GM23338 (cell line): ENCODE measurements around the gene PIRT. TPM values are rescaled to one million over a fixed set of nuclear protein-coding genes. Genes with fewer than 3 reads are reported as not detected.

Source experiments
- ATAC-seq: fragments of 200-7000 bp; cut with Tn5 transposase; 3 replicates; pipeline ENCODE4 v1.9.1; 2020
- DNase-seq: peaks from one replicate; pipeline ENCODE4 v3.0.0-alpha.2; 2015; ENCODE audit warnings: low spot score
- H2AFZ ChIP-seq: fragments of 200-600 bp; sonication (generic); 2 replicates; pipeline ENCODE4 v1.8.0; 2016; ENCODE audit warnings: antibody characterized with exemption, mild to moderate bottlenecking, moderate library complexity
- H3F3A ChIP-seq: fragments of 200-600 bp; sonication (generic); replicated peaks from 2 replicates; pipeline ENCODE4 v1.8.0; 2017; ENCODE audit warnings: antibody characterized with exemption, mixed run types, low read depth
- H3K27ac ChIP-seq: fragments of 200-600 bp; sonication (generic); 2 replicates; pipeline ENCODE4 v1.6.1; 2016; ENCODE audit warnings: low read depth
- H3K27me3 ChIP-seq: fragments of 200-600 bp; sonication (generic); 2 replicates; pipeline ENCODE4 v1.8.0; 2016; ENCODE audit warnings: mild to moderate bottlenecking, mixed run types, moderate library complexity; ENCODE audit not compliant: insufficient read depth
- H3K36me3 ChIP-seq: fragments of 200-600 bp; sonication (generic); 2 replicates; pipeline ENCODE4 v1.8.0; 2016; ENCODE audit warnings: mild to moderate bottlenecking; ENCODE audit not compliant: insufficient read depth
- H3K4me1 ChIP-seq: fragments of 200-600 bp; sonication (generic); 2 replicates; pipeline ENCODE4 v1.8.0; 2016; ENCODE audit warnings: mild to moderate bottlenecking, moderate library complexity; ENCODE audit not compliant: insufficient read depth
- H3K4me2 ChIP-seq: fragments of 200-600 bp; sonication (generic); 2 replicates; pipeline ENCODE4 v1.7.1; 2017; ENCODE audit warnings: mixed run types
- H3K4me3 ChIP-seq: fragments of 200-600 bp; sonication (generic); 2 replicates; pipeline ENCODE4 v1.6.1; 2016; ENCODE audit warnings: mixed run types
- H3K79me2 ChIP-seq: fragments of 200-600 bp; sonication (generic); replicated peaks from 2 replicates; pipeline ENCODE4 v1.8.0; 2017; ENCODE audit warnings: mild to moderate bottlenecking; ENCODE audit not compliant: insufficient read depth
- H3K9me2 ChIP-seq: fragments of 200-600 bp; sonication (generic); 2 replicates; pipeline ENCODE4 v1.8.0; 2017; ENCODE audit not compliant: insufficient read depth
- H4K20me1 ChIP-seq: fragments of 200-600 bp; sonication (generic); replicated peaks from 2 replicates; pipeline ENCODE4 v1.8.0; 2017; ENCODE audit warnings: mild to moderate bottlenecking; ENCODE audit not compliant: insufficient read depth
- H3K27ac Mint-ChIP-seq: 2 replicates; pipeline ENCODE4 v1.8.0; 2020; ENCODE audit warnings: inconsistent platforms, mild to moderate bottlenecking, moderate library complexity, mixed read lengths
- H3K27me3 Mint-ChIP-seq: 3 replicates; pipeline ENCODE4 v1.8.0; 2022; ENCODE audit warnings: low read depth, mild to moderate bottlenecking, moderate library complexity, mixed read lengths, inconsistent platforms; ENCODE audit not compliant: insufficient read depth, poor library complexity
- H3K36me3 Mint-ChIP-seq: 3 replicates; pipeline ENCODE4 v1.8.0; 2021; ENCODE audit warnings: low read depth, mild to moderate bottlenecking, inconsistent platforms, moderate library complexity, mixed read lengths
- H3K4me1 Mint-ChIP-seq: 3 replicates; pipeline ENCODE4 v1.8.0; 2020; ENCODE audit warnings: mild to moderate bottlenecking, inconsistent platforms, mixed read lengths
- H3K4me3 Mint-ChIP-seq: 3 replicates; pipeline ENCODE4 v1.8.0; 2021; ENCODE audit warnings: moderate library complexity, mild to moderate bottlenecking, inconsistent platforms, mixed read lengths
- H3K9me3 Mint-ChIP-seq: 3 replicates; pipeline ENCODE4 v1.8.0; 2020; ENCODE audit warnings: moderate library complexity, mild to moderate bottlenecking, inconsistent platforms, mixed read lengths
- CREB1 ChIP-seq: fragments of 250-450 bp; sonication (Bioruptor Pico); IDR thresholded peaks from 2 replicates; pipeline ENCODE4 v1.5.0; 2020; ENCODE audit warnings: low read depth, mild to moderate bottlenecking, moderate library complexity
- JUNB ChIP-seq: IDR thresholded peaks from one replicate; pipeline ENCODE4 v1.6.1; 2016; ENCODE audit warnings: antibody characterized with exemption; ENCODE audit not compliant: unreplicated experiment
- POLR2AphosphoS5 ChIP-seq: IDR thresholded peaks from 2 replicates; pipeline ENCODE4 v1.6.1; 2016; ENCODE audit warnings: antibody characterized with exemption, low read depth
- STAT1 ChIP-seq: IDR thresholded peaks from one replicate; pipeline ENCODE4 v1.6.1; 2016; ENCODE audit warnings: antibody characterized with exemption; ENCODE audit not compliant: unreplicated experiment
- ZNF114 ChIP-seq: fragments of 250-450 bp; sonication (Bioruptor Pico); IDR thresholded peaks from 2 replicates; pipeline ENCODE4 v1.5.0; 2020; ENCODE audit warnings: mild to moderate bottlenecking, moderate library complexity
- polyA plus RNA-seq: library from polyadenylated mRNA; unstranded; fragments of >200 nt; fragmentation: Nextera tagmentation; extraction: Ambion mirVana; gene quantifications from 2 replicates; pipeline ENCODE4 v1.2.1, GENCODE V29; 2016
- total RNA-seq: library from RNA; depleted of rRNA; stranded (reverse); fragments of >200 nt; shearing (Covaris generic); gene quantifications from 2 replicates; pipeline ENCODE4 v1.2.3, GENCODE V29; 2014
- TF ChIP-seq, protein P1 (sequence below): fragments of 250-450 bp; sonication (Bioruptor Pico); IDR thresholded peaks from 2 replicates; pipeline ENCODE4 v1.5.0; 2020; ENCODE audit warnings: mild to moderate bottlenecking, moderate library complexity
- TF ChIP-seq, protein P2 (sequence below), 2 experiments: fragments of 200-600 bp in 1 of 2; sonication (generic) in 1 of 2; conservative IDR thresholded peaks; 2 replicates each; pipeline versions ENCODE4 v1.5.1 to v1.6.1; 2016 to 2017; ENCODE audit warnings: antibody characterized with exemption in 2 of 2, low read depth in 2 of 2, mild to moderate bottlenecking in 2 of 2, moderate library complexity in 1 of 2
- TF ChIP-seq, protein P3 (sequence below): IDR thresholded peaks from 2 replicates; pipeline ENCODE4 v1.6.1; 2016; ENCODE audit warnings: antibody characterized with exemption

The PIRT gene
- total and polyA plus RNA-seq, 2 experiments from 2014 or later: not detected

DNA sequence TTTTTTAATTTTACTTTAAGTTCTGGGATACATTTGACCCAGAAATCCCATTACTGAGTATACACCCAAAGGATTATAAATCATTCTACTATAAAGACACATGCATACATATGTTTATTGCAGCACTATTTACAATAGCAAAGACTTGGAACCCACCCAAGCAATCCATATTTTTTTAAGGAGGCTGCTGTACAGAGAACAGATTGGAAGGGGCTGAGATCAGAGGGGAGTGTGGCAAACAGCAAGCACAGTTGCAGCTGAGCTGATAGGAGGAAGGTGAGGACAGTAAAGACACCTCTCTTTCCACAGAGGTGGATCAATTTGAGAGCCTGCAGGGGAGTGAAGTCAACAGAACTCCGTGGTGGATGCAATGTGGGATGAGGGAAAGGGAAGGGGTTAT is 23.8 kb downstream of the PIRT start (continued):
- TF ChIP-seq, protein P1, sequence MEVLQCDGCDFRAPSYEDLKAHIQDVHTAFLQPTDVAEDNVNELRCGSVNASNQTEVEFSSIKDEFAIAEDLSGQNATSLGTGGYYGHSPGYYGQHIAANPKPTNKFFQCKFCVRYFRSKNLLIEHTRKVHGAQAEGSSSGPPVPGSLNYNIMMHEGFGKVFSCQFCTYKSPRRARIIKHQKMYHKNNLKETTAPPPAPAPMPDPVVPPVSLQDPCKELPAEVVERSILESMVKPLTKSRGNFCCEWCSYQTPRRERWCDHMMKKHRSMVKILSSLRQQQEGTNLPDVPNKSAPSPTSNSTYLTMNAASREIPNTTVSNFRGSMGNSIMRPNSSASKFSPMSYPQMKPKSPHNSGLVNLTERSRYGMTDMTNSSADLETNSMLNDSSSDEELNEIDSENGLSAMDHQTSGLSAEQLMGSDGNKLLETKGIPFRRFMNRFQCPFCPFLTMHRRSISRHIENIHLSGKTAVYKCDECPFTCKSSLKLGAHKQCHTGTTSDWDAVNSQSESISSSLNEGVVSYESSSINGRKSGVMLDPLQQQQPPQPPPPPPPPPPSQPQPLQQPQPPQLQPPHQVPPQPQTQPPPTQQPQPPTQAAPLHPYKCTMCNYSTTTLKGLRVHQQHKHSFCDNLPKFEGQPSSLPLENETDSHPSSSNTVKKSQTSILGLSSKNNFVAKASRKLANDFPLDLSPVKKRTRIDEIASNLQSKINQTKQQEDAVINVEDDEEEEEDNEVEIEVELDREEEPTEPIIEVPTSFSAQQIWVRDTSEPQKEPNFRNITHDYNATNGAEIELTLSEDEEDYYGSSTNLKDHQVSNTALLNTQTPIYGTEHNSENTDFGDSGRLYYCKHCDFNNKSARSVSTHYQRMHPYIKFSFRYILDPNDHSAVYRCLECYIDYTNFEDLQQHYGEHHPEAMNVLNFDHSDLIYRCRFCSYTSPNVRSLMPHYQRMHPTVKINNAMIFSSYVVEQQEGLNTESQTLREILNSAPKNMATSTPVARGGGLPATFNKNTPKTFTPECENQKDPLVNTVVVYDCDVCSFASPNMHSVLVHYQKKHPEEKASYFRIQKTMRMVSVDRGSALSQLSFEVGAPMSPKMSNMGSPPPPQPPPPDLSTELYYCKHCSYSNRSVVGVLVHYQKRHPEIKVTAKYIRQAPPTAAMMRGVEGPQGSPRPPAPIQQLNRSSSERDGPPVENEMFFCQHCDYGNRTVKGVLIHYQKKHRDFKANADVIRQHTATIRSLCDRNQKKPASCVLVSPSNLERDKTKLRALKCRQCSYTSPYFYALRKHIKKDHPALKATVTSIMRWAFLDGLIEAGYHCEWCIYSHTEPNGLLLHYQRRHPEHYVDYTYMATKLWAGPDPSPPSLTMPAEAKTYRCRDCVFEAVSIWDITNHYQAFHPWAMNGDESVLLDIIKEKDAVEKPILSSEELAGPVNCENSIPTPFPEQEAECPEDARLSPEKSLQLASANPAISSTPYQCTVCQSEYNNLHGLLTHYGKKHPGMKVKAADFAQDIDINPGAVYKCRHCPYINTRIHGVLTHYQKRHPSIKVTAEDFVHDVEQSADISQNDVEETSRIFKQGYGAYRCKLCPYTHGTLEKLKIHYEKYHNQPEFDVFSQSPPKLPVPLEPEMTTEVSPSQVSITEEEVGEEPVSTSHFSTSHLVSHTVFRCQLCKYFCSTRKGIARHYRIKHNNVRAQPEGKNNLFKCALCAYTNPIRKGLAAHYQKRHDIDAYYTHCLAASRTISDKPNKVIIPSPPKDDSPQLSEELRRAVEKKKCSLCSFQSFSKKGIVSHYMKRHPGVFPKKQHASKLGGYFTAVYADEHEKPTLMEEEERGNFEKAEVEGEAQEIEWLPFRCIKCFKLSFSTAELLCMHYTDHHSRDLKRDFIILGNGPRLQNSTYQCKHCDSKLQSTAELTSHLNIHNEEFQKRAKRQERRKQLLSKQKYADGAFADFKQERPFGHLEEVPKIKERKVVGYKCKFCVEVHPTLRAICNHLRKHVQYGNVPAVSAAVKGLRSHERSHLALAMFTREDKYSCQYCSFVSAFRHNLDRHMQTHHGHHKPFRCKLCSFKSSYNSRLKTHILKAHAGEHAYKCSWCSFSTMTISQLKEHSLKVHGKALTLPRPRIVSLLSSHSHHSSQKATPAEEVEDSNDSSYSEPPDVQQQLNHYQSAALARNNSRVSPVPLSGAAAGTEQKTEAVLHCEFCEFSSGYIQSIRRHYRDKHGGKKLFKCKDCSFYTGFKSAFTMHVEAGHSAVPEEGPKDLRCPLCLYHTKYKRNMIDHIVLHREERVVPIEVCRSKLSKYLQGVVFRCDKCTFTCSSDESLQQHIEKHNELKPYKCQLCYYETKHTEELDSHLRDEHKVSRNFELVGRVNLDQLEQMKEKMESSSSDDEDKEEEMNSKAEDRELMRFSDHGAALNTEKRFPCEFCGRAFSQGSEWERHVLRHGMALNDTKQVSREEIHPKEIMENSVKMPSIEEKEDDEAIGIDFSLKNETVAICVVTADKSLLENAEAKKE (CRISPR knock-in tag): no peak

DNA sequence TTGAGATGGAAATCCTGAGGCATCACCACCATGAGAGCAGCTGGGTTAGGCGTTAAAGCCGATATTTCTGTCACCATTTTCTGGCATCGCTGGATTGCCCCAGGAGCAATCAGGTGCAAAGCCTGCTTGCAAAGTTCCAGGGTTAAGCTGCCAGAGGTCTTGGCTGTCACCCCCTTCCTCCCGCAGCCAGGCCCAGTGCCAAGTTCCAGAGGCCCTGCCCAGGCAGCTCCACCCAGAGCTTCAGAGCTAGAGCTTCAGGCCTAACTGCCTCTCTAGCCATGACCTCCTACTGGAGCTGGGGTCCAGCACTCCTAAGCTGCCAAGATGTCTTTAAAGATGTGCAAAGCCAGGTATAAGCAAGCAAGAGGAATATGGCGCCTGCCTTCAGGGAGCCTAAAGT is 25.2 kb downstream of the PIRT start:
- Mint-ChIP-seq H3K27me3 (peaks cover 4% of the 10 kb centered on the region), H3K36me3 (no peaks in the 10 kb centered on the region), H3K9me3 (no peaks in the 10 kb centered on the region; the same call in 2 of the 3 replicates), H3K4me1 (no peaks in the 10 kb centered on the region), H3K27ac (no peak overlapping the region), H3K4me3 (no peak overlapping the region)
- Histone ChIP-seq H3K9me2 (no peaks in the 10 kb centered on the region), H3K4me1 (no peaks in the 10 kb centered on the region), H3K4me3 (no peak overlapping the region), H2AFZ (no peak overlapping the region), H3F3A (no peaks in the 10 kb centered on the region), H3K27ac (no peak overlapping the region), H3K27me3 (no peaks in the 10 kb centered on the region), H3K4me2 (no peak overlapping the region), H3K79me2 (no peaks in the 10 kb centered on the region), H3K36me3 (no peaks in the 10 kb centered on the region), H4K20me1 (no peaks in the 10 kb centered on the region)
- no peak for TF ChIP-seq CREB1 (CRISPR knock-in tag)
- TF ChIP-seq, protein P2, sequence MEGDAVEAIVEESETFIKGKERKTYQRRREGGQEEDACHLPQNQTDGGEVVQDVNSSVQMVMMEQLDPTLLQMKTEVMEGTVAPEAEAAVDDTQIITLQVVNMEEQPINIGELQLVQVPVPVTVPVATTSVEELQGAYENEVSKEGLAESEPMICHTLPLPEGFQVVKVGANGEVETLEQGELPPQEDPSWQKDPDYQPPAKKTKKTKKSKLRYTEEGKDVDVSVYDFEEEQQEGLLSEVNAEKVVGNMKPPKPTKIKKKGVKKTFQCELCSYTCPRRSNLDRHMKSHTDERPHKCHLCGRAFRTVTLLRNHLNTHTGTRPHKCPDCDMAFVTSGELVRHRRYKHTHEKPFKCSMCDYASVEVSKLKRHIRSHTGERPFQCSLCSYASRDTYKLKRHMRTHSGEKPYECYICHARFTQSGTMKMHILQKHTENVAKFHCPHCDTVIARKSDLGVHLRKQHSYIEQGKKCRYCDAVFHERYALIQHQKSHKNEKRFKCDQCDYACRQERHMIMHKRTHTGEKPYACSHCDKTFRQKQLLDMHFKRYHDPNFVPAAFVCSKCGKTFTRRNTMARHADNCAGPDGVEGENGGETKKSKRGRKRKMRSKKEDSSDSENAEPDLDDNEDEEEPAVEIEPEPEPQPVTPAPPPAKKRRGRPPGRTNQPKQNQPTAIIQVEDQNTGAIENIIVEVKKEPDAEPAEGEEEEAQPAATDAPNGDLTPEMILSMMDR (conservative IDR thresholded peaks at IDR 0.05; ENCODE audit: low read depth in 2 of 2): no peak
- TF ChIP-seq STAT1: no peak
- no peak for TF ChIP-seq POLR2AphosphoS5
- TF ChIP-seq, protein P3, sequence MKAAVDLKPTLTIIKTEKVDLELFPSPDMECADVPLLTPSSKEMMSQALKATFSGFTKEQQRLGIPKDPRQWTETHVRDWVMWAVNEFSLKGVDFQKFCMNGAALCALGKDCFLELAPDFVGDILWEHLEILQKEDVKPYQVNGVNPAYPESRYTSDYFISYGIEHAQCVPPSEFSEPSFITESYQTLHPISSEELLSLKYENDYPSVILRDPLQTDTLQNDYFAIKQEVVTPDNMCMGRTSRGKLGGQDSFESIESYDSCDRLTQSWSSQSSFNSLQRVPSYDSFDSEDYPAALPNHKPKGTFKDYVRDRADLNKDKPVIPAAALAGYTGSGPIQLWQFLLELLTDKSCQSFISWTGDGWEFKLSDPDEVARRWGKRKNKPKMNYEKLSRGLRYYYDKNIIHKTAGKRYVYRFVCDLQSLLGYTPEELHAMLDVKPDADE: no peak
- TF ChIP-seq ZNF114 (CRISPR knock-in tag): no peak
- TF ChIP-seq JUNB: no peak
- DNase-seq (no peak), ATAC-seq (no peak)
